Measurements from ENCODE around the gene GPR35.
"Not testable (repeated sequence)": the region's sequence is repeated elsewhere in the genome, so short reads cannot be mapped to it uniquely, and the experiment has no call there.

The GPR35 gene

GRCh38 chr2:240648155-240648649, 22.9 kb downstream of the GPR35 start:
- H3K27ac ChIP-seq = no peak overlapping the region
- TF ChIP-seq ZFX (IDR thresholded peaks at IDR 0.05) = no peak
- no peak for TF ChIP-seq CTCF (conservative IDR thresholded peaks at IDR 0.05)

GRCh38 chr2:240648650-240649275, 23.5 kb downstream of the GPR35 start:
- TF ChIP-seq CTCF (conservative IDR thresholded peaks at IDR 0.05) (no peak), ZFX (IDR thresholded peaks at IDR 0.05) (no peak)

GRCh38 chr2:240649331-240649730, 24.1 kb downstream of the GPR35 start:
- no peak overlapping the region for H3K27ac ChIP-seq
- TF ChIP-seq ZFX (IDR thresholded peaks at IDR 0.05) (no peak), CTCF (conservative IDR thresholded peaks at IDR 0.05) (no peak)

More at GRCh38 chr2:240648650-240649275, 23.5 kb downstream of the GPR35 start:
- no peak overlapping the region for H3K27ac ChIP-seq

GRCh38 chr2:240650254-240650965, 25.1 kb downstream of the GPR35 start:
- no peak for TF ChIP-seq ZFX (IDR thresholded peaks at IDR 0.05)
- no peak for TF ChIP-seq CTCF (conservative IDR thresholded peaks at IDR 0.05)
- H3K27ac ChIP-seq = no peak overlapping the region

- H3K27ac ChIP-seq = no peak overlapping the region
- TF ChIP-seq CTCF (conservative IDR thresholded peaks at IDR 0.05) (no peak), ZFX (IDR thresholded peaks at IDR 0.05) (no peak)
Measured at GRCh38 chr2:240651185-240651584, 25.9 kb downstream of the GPR35 start.

- TF ChIP-seq ZFX (IDR thresholded peaks at IDR 0.05) (no peak), CTCF (conservative IDR thresholded peaks at IDR 0.05) (no peak)
- no peak overlapping the region for H3K27ac ChIP-seq
Measured at GRCh38 chr2:240655931-240656886, 30.9 kb downstream of the GPR35 start.

GRCh38 chr2:240659883-240660282, 34.6 kb downstream of the GPR35 start:
- H3K27ac ChIP-seq = not testable (repeated sequence)
